Esophagus muscularis mucosa (tissue), 4 donors: ENCODE measurements around the gene RAB35. TPM values are rescaled to one million over a fixed set of nuclear protein-coding genes. Genes with fewer than 3 reads are reported as not detected.

Experiments used
- DNase-seq: peaks from one replicate; pipeline ENCODE4 v3.0.0-alpha.2; 2017; ENCODE audit errors: extremely low spot score
- H3K27ac ChIP-seq, 4 donors: fragments of 200-600 bp; sonication (generic); replicated peaks in 1 of 4; 1 replicate in 3 of 4; 2 replicates in 1 of 4; pipeline ENCODE4 v1.5.1; 2016 to 2019; ENCODE audit warnings: mild to moderate bottlenecking in 1 of 4
- H3K27me3 ChIP-seq, 4 donors: fragments of 200-600 bp; sonication (generic); one replicate each; pipeline versions ENCODE4 v1.5.1 to v1.6.0; 2016 to 2019
- H3K36me3 ChIP-seq, 4 donors: fragments of 200-600 bp; sonication (generic); one replicate each; pipeline ENCODE4 v1.5.1; 2016 to 2019
- H3K4me1 ChIP-seq, 4 donors: fragments of 200-600 bp; sonication (generic); one replicate each; pipeline ENCODE4 v1.5.1; 2016 to 2019
- H3K4me3 ChIP-seq, 4 donors: fragments of 200-600 bp; sonication (generic); 1 replicate in 2 of 4; 2 replicates in 2 of 4; pipeline ENCODE4 v1.5.1; 2016 to 2019; ENCODE audit warnings: mild to moderate bottlenecking in 4 of 4, moderate library complexity in 1 of 4
- H3K9me3 ChIP-seq, 4 donors: fragments of 200-600 bp; sonication (generic); 1 replicate in 3 of 4; 2 replicates in 1 of 4; pipeline ENCODE4 v1.5.1; 2016 to 2019
- EP300 ChIP-seq: sonication (generic); formaldehyde crosslinking; IDR thresholded peaks from one replicate; pipeline ENCODE4 v1.6.1; 2017; ENCODE audit warnings: antibody characterized with exemption
- POLR2A ChIP-seq: fragments of 450-650 bp; IDR thresholded peaks from one replicate; pipeline ENCODE4 v1.6.1; 2017; ENCODE audit warnings: antibody characterized with exemption, moderate library complexity, mild to moderate bottlenecking, low read depth
- POLR2AphosphoS5 ChIP-seq, 2 donors: sonication (generic); formaldehyde crosslinking; IDR thresholded peaks; one replicate each; pipeline ENCODE4 v1.6.1; 2017; ENCODE audit warnings: antibody characterized with exemption in 2 of 2
- WGBS: methylation state at CpG from one replicate; pipeline ENCODE4 v1.1.5; 2018; 5-methylcytosine and 5-hydroxymethylcytosine counted together
- intact Hi-C: fragments of 100-400 bp; cut with DNase I; formaldehyde crosslinking; loops from one replicate; pipeline ENCODE4 v1.15.1; 2023
- total RNA-seq, 4 donors: library from RNA; depleted of rRNA; stranded (reverse); fragments of >200 nt; gene quantifications; one replicate each; pipeline versions ENCODE4 v1.1.0 to v1.2.1, GENCODE V29; 2016
- TF ChIP-seq, protein P1 (sequence below), 3 experiments: fragments of 200-600 bp in 2 of 3; fragments of 450-650 bp in 1 of 3; sonication (generic) in 2 of 3; IDR thresholded peaks; one replicate each; pipeline ENCODE4 v1.5.1; 2017 to 2019; ENCODE audit warnings: antibody characterized with exemption in 3 of 3, mild to moderate bottlenecking in 2 of 3, moderate library complexity in 1 of 3

RAB35 gene
- total RNA-seq, 4 donors from 2014 or later = 18.7 to 45.9 (median 38.3) TPM

DNA sequence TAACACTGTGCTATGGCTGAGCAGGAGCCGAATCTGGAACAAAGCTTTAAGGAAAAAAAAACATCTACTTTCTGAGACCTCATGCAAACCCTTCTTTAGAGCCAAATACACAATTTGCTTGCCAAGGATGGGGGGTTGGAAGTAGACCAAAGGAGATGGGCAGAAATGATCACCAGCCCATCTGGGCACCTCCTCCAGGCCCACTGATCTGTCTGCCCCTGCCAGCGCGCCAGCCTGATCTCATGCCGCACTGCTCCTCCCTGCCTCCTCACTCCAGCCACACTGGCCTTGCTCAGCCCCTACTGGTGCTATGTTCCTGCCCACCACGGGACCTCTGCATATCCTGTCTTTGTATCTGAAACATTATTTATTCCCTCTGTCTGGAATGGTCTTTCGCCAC lies 24.8 kb upstream of the RAB35 start:
- no peaks in the 10 kb centered on the region for H3K4me1 ChIP-seq

DNA sequence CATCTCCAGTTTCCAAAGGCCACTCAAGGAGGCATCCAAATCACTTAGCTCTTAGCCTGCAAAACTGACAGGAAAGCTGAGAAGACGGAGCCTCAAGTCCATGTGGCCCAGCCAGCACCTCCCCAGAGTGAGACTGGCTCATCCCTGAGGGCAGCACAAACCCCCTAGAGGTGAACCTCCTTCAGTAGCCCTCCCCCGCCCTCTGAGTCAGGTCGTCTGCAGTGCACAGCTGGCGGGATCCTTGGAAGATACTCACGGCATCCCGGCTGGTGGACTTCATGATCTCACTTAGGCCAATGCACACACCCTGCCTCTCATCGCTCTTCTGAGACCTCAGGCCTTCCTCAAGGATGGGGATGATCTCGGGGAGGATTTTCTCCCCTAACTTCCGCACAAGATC lies 24.1 kb upstream of the RAB35 start:
- no peak for DNase-seq
- no peaks in the 10 kb centered on the region for H3K4me1 ChIP-seq
- intact Hi-C loops = no loop called here
- no peak overlapping the region for H3K4me3 ChIP-seq
- H3K9me3 ChIP-seq = no peaks in the 10 kb centered on the region
- peaks cover 97 to 100% (median 99%) of the 10 kb centered on the region in 4 donors for H3K36me3 ChIP-seq
- no peak overlapping the region for H3K27ac ChIP-seq
- WGBS = 98% methylated on average over 4 of the region's 9 CpGs
- TF ChIP-seq, protein P1, sequence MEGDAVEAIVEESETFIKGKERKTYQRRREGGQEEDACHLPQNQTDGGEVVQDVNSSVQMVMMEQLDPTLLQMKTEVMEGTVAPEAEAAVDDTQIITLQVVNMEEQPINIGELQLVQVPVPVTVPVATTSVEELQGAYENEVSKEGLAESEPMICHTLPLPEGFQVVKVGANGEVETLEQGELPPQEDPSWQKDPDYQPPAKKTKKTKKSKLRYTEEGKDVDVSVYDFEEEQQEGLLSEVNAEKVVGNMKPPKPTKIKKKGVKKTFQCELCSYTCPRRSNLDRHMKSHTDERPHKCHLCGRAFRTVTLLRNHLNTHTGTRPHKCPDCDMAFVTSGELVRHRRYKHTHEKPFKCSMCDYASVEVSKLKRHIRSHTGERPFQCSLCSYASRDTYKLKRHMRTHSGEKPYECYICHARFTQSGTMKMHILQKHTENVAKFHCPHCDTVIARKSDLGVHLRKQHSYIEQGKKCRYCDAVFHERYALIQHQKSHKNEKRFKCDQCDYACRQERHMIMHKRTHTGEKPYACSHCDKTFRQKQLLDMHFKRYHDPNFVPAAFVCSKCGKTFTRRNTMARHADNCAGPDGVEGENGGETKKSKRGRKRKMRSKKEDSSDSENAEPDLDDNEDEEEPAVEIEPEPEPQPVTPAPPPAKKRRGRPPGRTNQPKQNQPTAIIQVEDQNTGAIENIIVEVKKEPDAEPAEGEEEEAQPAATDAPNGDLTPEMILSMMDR (IDR thresholded peaks at IDR 0.05) = no peak
- no peak for TF ChIP-seq POLR2A
- TF ChIP-seq EP300 = no peak
- no peak for TF ChIP-seq POLR2AphosphoS5 (IDR thresholded peaks at IDR 0.05)
- no peaks in the 10 kb centered on the region for H3K27me3 ChIP-seq

More for the DNA sequence above, 24.8 kb upstream of the RAB35 start:
- H3K27ac ChIP-seq = no peak overlapping the region
- H3K9me3 ChIP-seq = no peaks in the 10 kb centered on the region
- 98% methylated on average over 6 of the region's 6 CpGs for whole genome bisulfite sequencing
- H3K27me3 ChIP-seq = no peaks in the 10 kb centered on the region
- TF ChIP-seq, protein P1 (IDR thresholded peaks at IDR 0.05) = no peak
- no peak for TF ChIP-seq POLR2AphosphoS5 (IDR thresholded peaks at IDR 0.05)
- no peak for TF ChIP-seq EP300
- no peak for TF ChIP-seq POLR2A
- no peak overlapping the region for H3K4me3 ChIP-seq
- no peak for DNase-seq
- intact Hi-C loops = no loop called here
- peaks cover 97 to 100% (median 99%) of the 10 kb centered on the region in 4 donors for H3K36me3 ChIP-seq

DNA sequence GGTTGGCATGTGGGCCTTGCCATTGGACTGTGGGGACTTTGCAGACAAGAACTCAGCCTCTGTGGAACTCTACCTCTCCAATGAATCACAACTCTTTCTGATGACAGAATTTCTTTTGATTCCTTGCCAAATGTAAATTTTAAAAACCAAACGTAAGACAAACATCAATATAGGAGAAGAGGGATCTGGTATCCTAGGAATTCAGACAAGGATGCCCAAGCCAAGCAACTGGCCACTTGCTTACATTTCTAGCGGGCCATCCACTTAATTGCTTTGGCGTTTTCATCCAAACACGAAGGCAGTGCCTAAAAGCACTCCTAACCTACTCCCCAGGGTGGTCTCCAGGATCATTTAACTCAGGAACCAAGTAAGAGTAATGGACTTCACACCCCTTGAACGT lies 23.4 kb upstream of the RAB35 start:
- TF ChIP-seq POLR2A (no peak), POLR2AphosphoS5 (IDR thresholded peaks at IDR 0.05) (no peak), EP300 (no peak)
- TF ChIP-seq, protein P1 (IDR thresholded peaks at IDR 0.05) = no peak
- Histone ChIP-seq H3K27ac (no peak overlapping the region), H3K4me1 (no peaks in the 10 kb centered on the region), H3K4me3 (no peak overlapping the region), H3K27me3 (no peaks in the 10 kb centered on the region), H3K36me3 (peaks cover 97 to 100% (median 99%) of the 10 kb centered on the region in 4 donors), H3K9me3 (no peaks in the 10 kb centered on the region)
- intact Hi-C loops = no loop called here
- no peak for DNase-seq
- 71% methylated on average over 5 of the region's 5 CpGs for WGBS

DNA sequence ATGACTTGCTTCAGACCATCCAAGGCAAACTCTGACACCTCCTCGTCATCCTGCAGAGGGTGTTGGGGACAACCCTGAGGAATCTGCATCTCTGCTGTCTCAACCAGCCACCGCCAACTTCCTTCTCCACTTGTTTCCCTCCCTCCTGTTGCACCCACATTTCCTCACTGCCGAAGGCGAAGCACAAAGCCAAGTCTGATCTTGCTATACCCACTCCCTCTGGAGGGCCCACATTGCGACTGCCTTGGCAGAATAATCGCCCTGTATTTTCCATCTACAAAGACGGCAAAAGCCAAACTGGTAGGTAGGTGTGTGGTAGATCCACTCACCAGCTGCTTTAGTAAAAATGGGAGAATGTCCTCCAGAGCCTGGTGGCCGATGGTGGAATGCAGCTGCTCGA lies 21.8 kb upstream of the RAB35 start:
- no peak for DNase-seq
- H3K36me3 ChIP-seq = peaks cover 97 to 100% (median 99%) of the 10 kb centered on the region in 4 donors
- no peak overlapping the region for H3K27ac ChIP-seq
- WGBS = 93% methylated on average over 9 of the region's 9 CpGs
- intact Hi-C loops = no loop called here
- TF ChIP-seq POLR2A (no peak), POLR2AphosphoS5 (IDR thresholded peaks at IDR 0.05) (no peak), EP300 (no peak)
- TF ChIP-seq, protein P1 (IDR thresholded peaks at IDR 0.05) = no peak
- no peaks in the 10 kb centered on the region for H3K4me1 ChIP-seq
- no peaks in the 10 kb centered on the region for H3K9me3 ChIP-seq
- H3K27me3 ChIP-seq = no peaks in the 10 kb centered on the region
- no peak overlapping the region for H3K4me3 ChIP-seq

DNA sequence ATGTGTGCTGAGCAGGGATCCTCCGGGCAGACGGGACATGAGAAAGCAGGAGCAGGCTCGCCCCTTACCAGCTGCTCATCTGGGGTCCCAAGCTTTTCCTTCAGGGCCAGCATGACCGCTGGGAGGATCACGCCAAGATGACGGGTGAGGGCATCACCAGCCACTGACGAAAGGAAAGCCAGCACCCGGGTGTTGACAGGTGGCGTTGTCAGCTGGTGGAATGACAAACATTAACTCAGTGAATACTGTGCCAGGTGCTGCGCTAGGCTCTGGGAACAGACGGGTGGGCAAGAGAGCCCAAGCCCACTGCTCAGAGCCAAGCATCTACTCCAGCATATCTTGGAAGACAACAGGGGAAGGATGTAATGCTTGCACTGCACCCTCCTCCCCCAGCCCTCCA lies 21.3 kb upstream of the RAB35 start:
- no peaks in the 10 kb centered on the region for H3K9me3 ChIP-seq
- no peaks in the 10 kb centered on the region for H3K27me3 ChIP-seq
- no peaks in the 10 kb centered on the region for H3K4me1 ChIP-seq
- DNase-seq = no peak
- no peak for TF ChIP-seq EP300
- TF ChIP-seq, protein P1 (IDR thresholded peaks at IDR 0.05) = no peak
- no peak for TF ChIP-seq POLR2A
- no peak for TF ChIP-seq POLR2AphosphoS5 (IDR thresholded peaks at IDR 0.05)
- peaks cover 97 to 100% (median 100%) of the 10 kb centered on the region in 4 donors for H3K36me3 ChIP-seq
- no peak overlapping the region for H3K27ac ChIP-seq
- intact Hi-C loops = no loop called here
- no peak overlapping the region for H3K4me3 ChIP-seq
- 87% methylated on average over 9 of the region's 11 CpGs for WGBS
